PC-9 (cell line): ENCODE measurements around the gene GAB2. TPM values are rescaled to one million over a fixed set of nuclear protein-coding genes. Genes with fewer than 3 reads are reported as not detected.
"Not testable (repeated sequence)": the region's sequence is repeated elsewhere in the genome, so short reads cannot be mapped to it uniquely, and the experiment has no call there.

Experiments used
- BruUV-seq: library from RNA; stranded (reverse); fragments of 400-500 nt; replicated peaks from 2 replicates; lab custom pipeline; 2021; lab: Mats Ljungman, UMichigan
- CTCF ChIA-PET: fragments of 300-600 bp; sonication (Branson Sonifier 250); formaldehyde crosslinking; loops from one replicate; lab custom pipeline; 2022; ENCODE audit warnings: antibody characterized with exemption; lab: Charles Lee
- POLR2A ChIA-PET: fragments of 300-600 bp; sonication (Branson Sonifier 250); formaldehyde crosslinking; loops from one replicate; lab custom pipeline; 2022; ENCODE audit warnings: antibody characterized with exemption; ENCODE audit not compliant: unreplicated experiment; lab: Charles Lee
- DNase-seq, 2 experiments: peaks; one replicate each; pipeline versions ENCODE4 v3.0.0 to v3.0.0-alpha.2; 2015 to 2022; ENCODE audit warnings: mixed read lengths in 1 of 2
- H2AFZ ChIP-seq: fragments of 200-600 bp; sonication (generic); 2 replicates; pipeline ENCODE4 v1.8.1; 2017; ENCODE audit warnings: antibody characterized with exemption
- H3F3A ChIP-seq: fragments of 200-600 bp; sonication (generic); 2 replicates; pipeline ENCODE4 v1.8.1; 2017; ENCODE audit warnings: antibody characterized with exemption, mild to moderate bottlenecking, low read depth; ENCODE audit not compliant: insufficient read depth
- H3K27ac ChIP-seq: fragments of 200-600 bp; sonication (generic); 2 replicates; pipeline ENCODE4 v1.6.1; 2016; ENCODE audit warnings: mixed run types
- H3K27me3 ChIP-seq: fragments of 200-600 bp; sonication (generic); 2 replicates; pipeline ENCODE4 v1.6.1; 2016; ENCODE audit warnings: low read depth, mixed run types; ENCODE audit not compliant: insufficient read depth
- H3K36me3 ChIP-seq: fragments of 200-600 bp; sonication (generic); 2 replicates; pipeline ENCODE4 v1.6.1; 2016; ENCODE audit warnings: low read depth, mixed run types
- H3K4me1 ChIP-seq: fragments of 200-600 bp; sonication (generic); replicated peaks from 2 replicates; pipeline ENCODE4 v1.6.1; 2016; ENCODE audit warnings: mixed run types; ENCODE audit not compliant: insufficient read depth
- H3K4me2 ChIP-seq: fragments of 200-600 bp; sonication (generic); 2 replicates; pipeline ENCODE4 v1.6.1; 2017; ENCODE audit warnings: mixed run types
- H3K4me3 ChIP-seq: fragments of 200-600 bp; sonication (generic); 2 replicates; pipeline ENCODE4 v1.6.1; 2016; ENCODE audit warnings: mixed run types
- H3K79me2 ChIP-seq: fragments of 200-600 bp; sonication (generic); 2 replicates; pipeline ENCODE4 v1.6.1; 2017; ENCODE audit warnings: low read depth, mixed run types
- H3K9me2 ChIP-seq: fragments of 200-600 bp; sonication (generic); 2 replicates; pipeline ENCODE4 v1.8.1; 2017; ENCODE audit warnings: mild to moderate bottlenecking; ENCODE audit not compliant: insufficient read depth
- H3K9me3 ChIP-seq: fragments of 200-600 bp; sonication (generic); 2 replicates; pipeline ENCODE4 v1.8.1; 2016; ENCODE audit warnings: low read depth; ENCODE audit not compliant: insufficient read depth
- H4K20me1 ChIP-seq: fragments of 200-600 bp; sonication (generic); 2 replicates; pipeline ENCODE4 v1.8.1; 2017; ENCODE audit not compliant: insufficient read depth
- CTCF ChIP-seq: fragments of 200-600 bp; sonication (generic); conservative IDR thresholded peaks from 2 replicates; pipeline ENCODE4 v1.6.1; 2017; ENCODE audit warnings: mixed run types, antibody characterized with exemption, mild to moderate bottlenecking, moderate library complexity
- EZH2 ChIP-seq: fragments of 200-600 bp; sonication (generic); IDR thresholded peaks from 2 replicates; pipeline ENCODE4 v1.8.0; 2017; ENCODE audit warnings: antibody characterized with exemption, low read depth
- intact Hi-C: fragments of 100-400 bp; cut with micrococcal nuclease; formaldehyde crosslinking; loops from one replicate; pipeline ENCODE4 v1.10.0; 2022; ENCODE audit not compliant: unreplicated experiment
- total RNA-seq: library from RNA; stranded (reverse); gene quantifications from 2 replicates; pipeline ENCODE4 v1.2.3, GENCODE V29; 2021

Gene GAB2
- total RNA-seq, 1 experiment from 2014 or later, result 17.5 TPM

DNA sequence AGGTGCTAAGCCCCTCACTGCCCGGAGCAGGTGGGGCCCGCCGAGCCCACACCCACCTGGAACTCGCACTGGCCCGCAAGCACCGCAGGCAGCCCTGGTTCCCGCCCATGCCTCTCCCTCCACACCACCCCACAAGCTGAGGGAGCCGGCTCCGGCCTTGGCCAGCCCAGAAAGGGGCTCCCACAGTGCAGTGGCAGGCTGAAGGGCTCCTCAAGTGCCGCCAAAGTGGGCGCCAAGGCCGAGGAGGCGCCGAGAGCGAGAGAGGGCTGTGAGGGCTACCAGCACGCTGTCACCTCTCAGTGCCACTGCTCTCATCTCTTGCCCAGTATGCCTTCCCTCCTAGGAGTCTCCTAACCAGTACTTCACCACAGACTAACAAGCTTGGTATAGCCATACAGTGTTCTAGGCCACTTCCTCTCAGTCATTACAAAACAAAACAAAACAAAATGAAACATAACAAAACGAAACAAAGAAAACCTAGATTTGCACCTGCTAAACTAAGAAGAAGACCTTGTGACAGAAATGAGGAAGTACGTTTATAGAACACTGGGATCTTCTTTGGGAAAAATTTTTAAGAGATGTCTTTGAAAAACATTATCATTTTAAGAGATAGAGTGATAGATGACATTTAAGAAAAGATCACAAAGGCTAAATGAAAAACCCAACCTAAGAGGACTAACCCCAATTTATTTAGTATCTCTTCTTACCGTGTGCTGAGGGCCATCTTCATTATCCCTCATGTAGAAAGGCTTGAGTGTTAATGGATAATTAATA lies 47.7 kb upstream of the GAB2 start:
- BruUV-seq, result no TSS peak
- Histone ChIP-seq H3K79me2 (no peaks in the 10 kb centered on the region), H2AFZ (no peak overlapping the region), H3K27me3 (no peaks in the 10 kb centered on the region), H3K9me2 (no peaks in the 10 kb centered on the region), H4K20me1 (no peaks in the 10 kb centered on the region), H3K9me3 (no peaks in the 10 kb centered on the region), H3K4me2 (no peak overlapping the region), H3K4me1 (no peaks in the 10 kb centered on the region), H3F3A (no peaks in the 10 kb centered on the region), H3K36me3 (0 out of 2 replicates have a peak, but pooled peaks cover 4% of the 10 kb centered on the region), H3K4me3 (no peak overlapping the region), H3K27ac (no peak overlapping the region)
- no peak for DNase-seq
- intact Hi-C loops, result no loop called here
- TF ChIP-seq CTCF (no peak), EZH2 (no peak)
- CTCF ChIA-PET, result interaction anchor here (0.5 to 0.9 kb wide), 2 partner anchors 64 to 237 kb away, joined by 3 to 5 read pairs; no protein-coding TSS in a partner anchor
- POLR2A ChIA-PET, result interaction anchor here (0.6 kb wide), 1 partner anchor 8 kb away, joined by 3 read pairs; no protein-coding TSS in a partner anchor

DNA sequence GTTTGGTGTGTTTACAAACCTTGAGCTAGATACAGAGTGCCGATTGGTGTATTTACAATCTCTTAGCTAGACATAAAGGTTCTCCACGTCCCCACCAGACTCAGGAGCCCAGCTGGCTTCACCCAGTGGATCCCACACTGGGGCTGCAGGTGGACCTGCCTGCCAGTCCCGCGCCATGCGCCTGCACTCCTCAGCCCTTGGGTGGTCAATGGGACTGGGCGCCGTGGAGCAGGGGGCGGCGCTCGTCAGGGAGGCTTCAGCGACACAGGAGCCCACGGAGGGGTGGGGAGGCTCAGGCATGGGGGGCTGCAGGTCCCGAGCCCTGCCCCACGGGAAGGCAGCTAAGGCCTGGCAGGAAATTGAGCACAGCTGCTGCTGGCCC lies 47.2 kb upstream of the GAB2 start:
- H3K4me1 ChIP-seq, DNase-seq, intact Hi-C loops, H3K36me3 ChIP-seq, H3K4me3 ChIP-seq, H2AFZ ChIP-seq, H4K20me1 ChIP-seq, CTCF ChIA-PET, H3F3A ChIP-seq, H3K27ac ChIP-seq, H3K9me3 ChIP-seq, H3K27me3 ChIP-seq, H3K79me2 ChIP-seq, H3K4me2 ChIP-seq, BruUV-seq, H3K9me2 ChIP-seq: not testable (repeated sequence)
- POLR2A ChIA-PET, result interaction anchor here (0.6 to 0.8 kb wide), 3 partner anchors 9 to 125 kb away, joined by 3 to 8 read pairs (median 4); no protein-coding TSS in a partner anchor

DNA sequence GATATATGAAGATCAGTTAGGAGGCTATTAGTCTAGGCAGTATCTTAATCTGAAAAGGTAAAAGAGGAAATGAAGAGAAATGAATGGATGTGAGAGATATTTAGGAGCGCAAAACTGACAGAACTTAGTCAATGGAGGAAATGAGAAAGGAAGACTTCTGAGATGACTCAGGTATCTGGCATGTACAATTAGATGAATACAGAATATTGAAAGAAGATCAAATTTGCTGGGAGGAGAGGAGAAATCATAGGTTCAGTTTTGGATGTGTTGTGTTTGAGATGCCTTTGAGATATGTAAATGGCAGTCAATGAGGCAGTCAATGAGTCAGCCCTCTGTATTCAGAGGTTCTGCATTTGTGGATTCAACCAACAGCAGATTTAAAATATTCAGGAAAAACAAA lies 42.9 kb upstream of the GAB2 start:
- H2AFZ ChIP-seq, result no peak overlapping the region
- intact Hi-C loops, result no loop called here
- DNase-seq, result no peak
- no peak overlapping the region for H3K4me3 ChIP-seq
- POLR2A ChIA-PET, result no interaction called here
- no peak overlapping the region for H3K27ac ChIP-seq
- H3K36me3 ChIP-seq, result 0 out of 2 replicates have a peak, but pooled peaks cover 4% of the 10 kb centered on the region
- CTCF ChIA-PET, result no interaction called here
- no peaks in the 10 kb centered on the region for H3K9me3 ChIP-seq
- H3K9me2 ChIP-seq, result no peaks in the 10 kb centered on the region
- no TSS peak for BruUV-seq
- no peaks in the 10 kb centered on the region for H3F3A ChIP-seq
- H4K20me1 ChIP-seq, result no peaks in the 10 kb centered on the region
- H3K79me2 ChIP-seq, result no peaks in the 10 kb centered on the region
- no peak overlapping the region for H3K4me2 ChIP-seq
- no peak for TF ChIP-seq EZH2
- TF ChIP-seq CTCF, result no peak
- H3K4me1 ChIP-seq, result no peaks in the 10 kb centered on the region
- H3K27me3 ChIP-seq, result no peaks in the 10 kb centered on the region
